Activated naive CD4-positive, alpha-beta T cell treated with anti-CD3 and anti-CD28 coated beads, Interleukin-2, amount 10 ng/mL, durations not matched to agents 7 days and 5 days (primary cell): Measurements from ENCODE around the gene CERK.
"Not testable (repeated sequence)": the region's sequence is repeated elsewhere in the genome, so short reads cannot be mapped to it uniquely, and the experiment has no call there.

Source experiments
- CTCF ChIA-PET: fragments of 350-600 bp; sonication (Branson Sonifier 250); formaldehyde crosslinking; loops from one replicate; lab custom pipeline; 2021; ENCODE audit warnings: antibody characterized with exemption; lab: Charles Lee
- DNase-seq: peaks from one replicate; pipeline ENCODE4 v3.0.0-alpha.2; 2020
- H3K27ac Mint-ChIP-seq: one replicate; pipeline ENCODE4 v1.8.0; 2021; ENCODE audit warnings: mild to moderate bottlenecking, moderate library complexity, mixed read lengths
- H3K27me3 Mint-ChIP-seq: one replicate; pipeline ENCODE4 v1.8.0; 2021; ENCODE audit warnings: mild to moderate bottlenecking, mixed read lengths
- H3K36me3 Mint-ChIP-seq: one replicate; pipeline ENCODE4 v1.8.0; 2021; ENCODE audit warnings: mixed read lengths
- H3K4me1 Mint-ChIP-seq: one replicate; pipeline ENCODE4 v1.8.0; 2021; ENCODE audit warnings: mixed read lengths
- H3K4me3 Mint-ChIP-seq: one replicate; pipeline ENCODE4 v1.8.0; 2021; ENCODE audit warnings: mild to moderate bottlenecking, moderate library complexity, mixed read lengths
- H3K9me3 Mint-ChIP-seq: one replicate; pipeline ENCODE4 v1.8.0; 2021; ENCODE audit warnings: mixed read lengths

Gene CERK

GRCh38 chr22:46738647-46739093, 618 bp upstream of the CERK start:
- no peaks in the 10 kb centered on the region for H3K27me3 Mint-ChIP-seq
- H3K9me3 Mint-ChIP-seq, result peaks cover 7% of the 10 kb centered on the region
- H3K36me3 Mint-ChIP-seq, result peaks cover 29% of the 10 kb centered on the region
- peak; percentile 59 for DNase-seq
- CTCF ChIA-PET, result interaction anchor here (0.8 to 1.8 kb wide), 6 partner anchors 10 to 175 kb away, joined by 3 to 10 read pairs (median 4); no protein-coding TSS in a partner anchor
- H3K27ac Mint-ChIP-seq, result peak overlapping the region; percentile 93
- peak overlapping the region; percentile 86 for H3K4me3 Mint-ChIP-seq
- peaks cover 46% of the 10 kb centered on the region for H3K4me1 Mint-ChIP-seq

- H3K4me3 Mint-ChIP-seq, result peak overlapping the region; percentile 100
- peak; percentile 75 for DNase-seq
- H3K27ac Mint-ChIP-seq, result peak overlapping the region; percentile 98
- CTCF ChIA-PET, result no interaction called here
- peaks cover 52% of the 10 kb centered on the region for H3K4me1 Mint-ChIP-seq
- H3K27me3 Mint-ChIP-seq, result no peaks in the 10 kb centered on the region
- H3K9me3 Mint-ChIP-seq, result no peaks in the 10 kb centered on the region
- peaks cover 27% of the 10 kb centered on the region for H3K36me3 Mint-ChIP-seq
These were observed 712 bp downstream of the CERK start for GRCh38 chr22:46737105-46737975.

GRCh38 chr22:46736705-46737104, 1.3 kb downstream of the CERK start:
- peak overlapping the region; percentile 100 for H3K4me3 Mint-ChIP-seq
- no peaks in the 10 kb centered on the region for H3K9me3 Mint-ChIP-seq
- H3K27ac Mint-ChIP-seq, result peak overlapping the region; percentile 98
- CTCF ChIA-PET, result interaction anchor here (1.6 kb wide), 1 partner anchor 173 kb away, joined by 7 read pairs; no protein-coding TSS in a partner anchor
- peaks cover 30% of the 10 kb centered on the region for H3K36me3 Mint-ChIP-seq
- DNase-seq, result no peak
- peaks cover 54% of the 10 kb centered on the region for H3K4me1 Mint-ChIP-seq
- no peaks in the 10 kb centered on the region for H3K27me3 Mint-ChIP-seq

GRCh38 chr22:46735747-46736608, 2.1 kb downstream of the CERK start:
- no peaks in the 10 kb centered on the region for H3K9me3 Mint-ChIP-seq
- H3K4me3 Mint-ChIP-seq, result peak overlapping the region; percentile 100
- peaks cover 34% of the 10 kb centered on the region for H3K36me3 Mint-ChIP-seq
- H3K4me1 Mint-ChIP-seq, result peaks cover 57% of the 10 kb centered on the region
- DNase-seq, result no peak
- CTCF ChIA-PET, result interaction anchor here (0.8 to 1.6 kb wide), 3 partner anchors 24 to 172 kb away, joined by 3 to 7 read pairs (median 4); no protein-coding TSS in a partner anchor
- no peaks in the 10 kb centered on the region for H3K27me3 Mint-ChIP-seq
- H3K27ac Mint-ChIP-seq, result peak overlapping the region; percentile 98

GRCh38 chr22:46734830-46735453, 3.1 kb downstream of the CERK start:
- Mint-ChIP-seq H3K4me1 (peaks cover 60% of the 10 kb centered on the region), H3K36me3 (peaks cover 40% of the 10 kb centered on the region)
- peak; percentile 54 for DNase-seq

GRCh38 chr22:46734213-46734722, 3.8 kb downstream of the CERK start:
- Mint-ChIP-seq H3K4me1 (peaks cover 59% of the 10 kb centered on the region), H3K27ac (peak overlapping the region; percentile 76), H3K4me3 (peak overlapping the region; percentile 21), H3K36me3 (peaks cover 43% of the 10 kb centered on the region)
- DNase-seq, CTCF ChIA-PET, H3K27me3 Mint-ChIP-seq, H3K9me3 Mint-ChIP-seq: not testable (repeated sequence)

More at GRCh38 chr22:46734830-46735453, 3.1 kb downstream of the CERK start:
- CTCF ChIA-PET, result interaction anchor here (0.8 to 1.6 kb wide), 3 partner anchors 25 to 171 kb away, joined by 3 to 7 read pairs (median 4); no protein-coding TSS in a partner anchor
- Mint-ChIP-seq H3K9me3 (no peaks in the 10 kb centered on the region), H3K27ac (peak overlapping the region; percentile 98), H3K4me3 (peak overlapping the region; percentile 100), H3K27me3 (no peaks in the 10 kb centered on the region)

- CTCF ChIA-PET, result no interaction called here
- DNase-seq, result no peak
- Mint-ChIP-seq H3K27me3 (no peaks in the 10 kb centered on the region), H3K27ac (no peak overlapping the region), H3K4me3 (no peak overlapping the region), H3K9me3 (no peaks in the 10 kb centered on the region), H3K4me1 (peaks cover 53% of the 10 kb centered on the region), H3K36me3 (peaks cover 47% of the 10 kb centered on the region)
These were observed 5.5 kb downstream of the CERK start for GRCh38 chr22:46732513-46732912.

- CTCF ChIA-PET, result no interaction called here
- H3K4me1 Mint-ChIP-seq, result peaks cover 50% of the 10 kb centered on the region
These were observed 6.0 kb downstream of the CERK start for GRCh38 chr22:46732041-46732379.

GRCh38 chr22:46731246-46732040, 6.6 kb downstream of the CERK start:
- Mint-ChIP-seq H3K4me1 (peaks cover 47% of the 10 kb centered on the region), H3K9me3 (no peaks in the 10 kb centered on the region), H3K27me3 (no peaks in the 10 kb centered on the region), H3K27ac (no peak overlapping the region), H3K4me3 (no peak overlapping the region), H3K36me3 (peaks cover 43% of the 10 kb centered on the region)
- no peak for DNase-seq
- CTCF ChIA-PET, result no interaction called here

More at GRCh38 chr22:46732041-46732379, 6.0 kb downstream of the CERK start:
- Mint-ChIP-seq H3K27me3 (no peaks in the 10 kb centered on the region), H3K36me3 (peaks cover 45% of the 10 kb centered on the region), H3K9me3 (no peaks in the 10 kb centered on the region), H3K4me3 (no peak overlapping the region), H3K27ac (no peak overlapping the region)
- no peak for DNase-seq

- Mint-ChIP-seq H3K9me3 (no peaks in the 10 kb centered on the region), H3K27me3 (no peaks in the 10 kb centered on the region), H3K4me3 (no peak overlapping the region), H3K36me3 (peaks cover 42% of the 10 kb centered on the region), H3K27ac (peak overlapping the region; percentile 42), H3K4me1 (peaks cover 39% of the 10 kb centered on the region)
- CTCF ChIA-PET, result no interaction called here
- DNase-seq, result no peak
These were observed 7.3 kb downstream of the CERK start for GRCh38 chr22:46730568-46731245.

GRCh38 chr22:46728470-46728869, 9.6 kb downstream of the CERK start:
- Mint-ChIP-seq H3K27me3 (no peaks in the 10 kb centered on the region), H3K9me3 (no peaks in the 10 kb centered on the region), H3K27ac (no peak overlapping the region), H3K4me1 (peaks cover 21% of the 10 kb centered on the region), H3K4me3 (no peak overlapping the region), H3K36me3 (peaks cover 39% of the 10 kb centered on the region)
- CTCF ChIA-PET, result no interaction called here
- no peak for DNase-seq

GRCh38 chr22:46727813-46728364, 10.2 kb downstream of the CERK start:
- Mint-ChIP-seq H3K36me3 (peaks cover 39% of the 10 kb centered on the region), H3K27me3 (no peaks in the 10 kb centered on the region), H3K4me3 (no peak overlapping the region), H3K27ac (no peak overlapping the region), H3K9me3 (no peaks in the 10 kb centered on the region), H3K4me1 (peaks cover 21% of the 10 kb centered on the region)
- CTCF ChIA-PET, result no interaction called here
- no peak for DNase-seq
